ENCODE results near the gene NFE2L2. TPM values are rescaled to one million over a fixed set of nuclear protein-coding genes. Genes with fewer than 3 reads are reported as not detected.

The NFE2L2 gene
- total and polyA plus RNA-seq, 2 donors (not counting 3 experiments of a cell fraction or from before 2014, with no cell fraction given) = 57.1 to 66.2 TPM

GRCh38 chr2:177235855-177236437, 28.6 kb downstream of the NFE2L2 start:
- Histone ChIP-seq H3K27me3 (ENCODE audit: control insufficient read depth in 2 of 2, insufficient read depth in 2 of 2, low read length in 2 of 2) (no peaks in the 10 kb centered on the region), H3K9me1 (replicated peaks; ENCODE audit: control insufficient read depth, extremely low read depth, insufficient read depth, low read length) (no peaks in the 10 kb centered on the region), H3K36me3 (ENCODE audit: control insufficient read depth in 2 of 2, extremely low read depth in 1 of 2, insufficient read depth in 2 of 2, low read length in 2 of 2) (peaks cover 9 to 13% of the 10 kb centered on the region in 2 experiments), H3K4me2 (ENCODE audit: insufficient read depth, low read length) (no peak overlapping the region), H3K79me2 (ENCODE audit: control insufficient read depth, insufficient read depth, low read length) (peaks cover 79% of the 10 kb centered on the region), H3K4me3 (replicated peaks in 1 of 3; ENCODE audit: insufficient read depth in 1 of 3, low read depth in 1 of 3, low read length in 3 of 3) (no peak overlapping the region), H3K9me3 (replicated peaks; ENCODE audit: control insufficient read depth, insufficient read depth, low read length) (no peaks in the 10 kb centered on the region), H4K20me1 (replicated peaks; ENCODE audit: control insufficient read depth, extremely low read depth, insufficient read depth, low read length) (peaks cover 3% of the 10 kb centered on the region), H3K4me1 (ENCODE audit: control insufficient read depth, extremely low read depth, insufficient read depth, low read length) (peaks cover 22% of the 10 kb centered on the region), H3K9ac (replicated peaks; ENCODE audit: extremely low read depth, insufficient read depth, low read length) (no peak overlapping the region), H3K27ac (ENCODE audit: insufficient read depth, low read depth, low read length) (no peak overlapping the region), H2AFZ (ENCODE audit: low read depth, low read length) (no peak overlapping the region)
- intact Hi-C loops (cut with micrococcal nuclease) = no loop called here
- dilution Hi-C loops (cut with MboI; ENCODE audit: extremely low pct_ligation_motif_present, low sequenced_read_pairs) = no loop called here
- ChIA-PET CTCF (interaction anchor here (1.0 to 7.0 kb wide), 2 partner anchors 27 to 71 kb away, joined by 3 to 36 read pairs; no protein-coding TSS in a partner anchor), POLR2A (no interaction called here)
- DNase-seq (ENCODE audit: low read depth, low spot score) = no peak
- FAIRE-seq = no peak
- BruUV-seq (replicated peaks) = no TSS peak
- TF ChIP-seq EZH2 (IDR thresholded peaks at IDR 0.05; ENCODE audit: borderline replicate concordance, low read depth, low read length, severe bottlenecking) (no peak), CTCF (IDR thresholded peaks at IDR 0.05; ENCODE audit: extremely low read depth in 1 of 2, insufficient read depth in 1 of 2, low read depth in 1 of 2, low read length in 2 of 2) (no peak), GATA2 (IDR thresholded peaks at IDR 0.05; ENCODE audit: insufficient read depth, insufficient read length, low read depth, low read length) (no peak), JUN (IDR thresholded peaks at IDR 0.05; ENCODE audit: borderline replicate concordance, insufficient read depth, insufficient read length, low read depth) (no peak), FOS (IDR thresholded peaks at IDR 0.05; ENCODE audit: borderline replicate concordance, insufficient read depth, low read length) (no peak)
